Measurements from ENCODE around the gene FGF13. TPM values are rescaled to one million over a fixed set of nuclear protein-coding genes. Genes with fewer than 3 reads are reported as not detected.

Gene FGF13
- total RNA-seq, 1 experiment from 2014 or later = 0.75 TPM

GRCh38 chrX:138683600-138683999, 27.9 kb downstream of the FGF13 start:
- no peaks in the 10 kb centered on the region for H3K27me3 Mint-ChIP-seq (ENCODE audit: insufficient read depth, unreplicated experiment)
- no peaks in the 10 kb centered on the region for H3K4me1 Mint-ChIP-seq (ENCODE audit: insufficient read depth, unreplicated experiment)
- intact Hi-C loops (cut with micrococcal nuclease) = no loop called here
- no peak for TF ChIP-seq CTCF (IDR thresholded peaks at IDR 0.05; ENCODE audit: unreplicated experiment)
- POLR2A ChIA-PET = no interaction called here
- no peak overlapping the region for H3K4me3 Mint-ChIP-seq (ENCODE audit: unreplicated experiment)
- CTCF ChIA-PET = no interaction called here
- DNase-seq (ENCODE audit: unreplicated experiment) = no peak
- H3K27ac Mint-ChIP-seq (ENCODE audit: low read depth, unreplicated experiment) = no peak overlapping the region
- no peaks in the 10 kb centered on the region for H3K36me3 Mint-ChIP-seq (ENCODE audit: insufficient read depth, unreplicated experiment)
- no TSS peak for BruUV-seq (replicated peaks)
- H3K9me3 Mint-ChIP-seq (ENCODE audit: unreplicated experiment) = no peaks in the 10 kb centered on the region

GRCh38 chrX:138669693-138670092, 41.8 kb downstream of the FGF13 start:
- no peak for DNase-seq (ENCODE audit: unreplicated experiment)
- Mint-ChIP-seq H3K36me3 (ENCODE audit: insufficient read depth, unreplicated experiment) (no peaks in the 10 kb centered on the region), H3K9me3 (ENCODE audit: unreplicated experiment) (no peaks in the 10 kb centered on the region), H3K4me1 (ENCODE audit: insufficient read depth, unreplicated experiment) (no peaks in the 10 kb centered on the region), H3K27ac (ENCODE audit: low read depth, unreplicated experiment) (no peak overlapping the region), H3K4me3 (ENCODE audit: unreplicated experiment) (no peak overlapping the region), H3K27me3 (ENCODE audit: insufficient read depth, unreplicated experiment) (no peaks in the 10 kb centered on the region)
- intact Hi-C loops (cut with micrococcal nuclease) = no loop called here
- ChIA-PET POLR2A (no interaction called here), CTCF (no interaction called here)
- no peak for TF ChIP-seq CTCF (IDR thresholded peaks at IDR 0.05; ENCODE audit: unreplicated experiment)
- no TSS peak for BruUV-seq (replicated peaks)

GRCh38 chrX:138664466-138664865, 47.1 kb downstream of the FGF13 start:
- ChIA-PET CTCF (no interaction called here), POLR2A (no interaction called here)
- no peaks in the 10 kb centered on the region for H3K36me3 Mint-ChIP-seq (ENCODE audit: insufficient read depth, unreplicated experiment)
- intact Hi-C loops (cut with micrococcal nuclease) = no loop called here
- no peak for TF ChIP-seq CTCF (IDR thresholded peaks at IDR 0.05; ENCODE audit: unreplicated experiment)
- H3K27ac Mint-ChIP-seq (ENCODE audit: low read depth, unreplicated experiment) = no peak overlapping the region
- BruUV-seq (replicated peaks) = no TSS peak
- DNase-seq (ENCODE audit: unreplicated experiment) = no peak
- no peaks in the 10 kb centered on the region for H3K27me3 Mint-ChIP-seq (ENCODE audit: insufficient read depth, unreplicated experiment)
- no peak overlapping the region for H3K4me3 Mint-ChIP-seq (ENCODE audit: unreplicated experiment)
- no peaks in the 10 kb centered on the region for H3K9me3 Mint-ChIP-seq (ENCODE audit: unreplicated experiment)
- H3K4me1 Mint-ChIP-seq (ENCODE audit: insufficient read depth, unreplicated experiment) = no peaks in the 10 kb centered on the region

- no peaks in the 10 kb centered on the region for H3K9me3 Mint-ChIP-seq (ENCODE audit: unreplicated experiment)
Measured at GRCh38 chrX:138664016-138664415, 47.5 kb downstream of the FGF13 start.

More at GRCh38 chrX:138664016-138664415, 47.5 kb downstream of the FGF13 start:
- Mint-ChIP-seq H3K27me3 (ENCODE audit: insufficient read depth, unreplicated experiment) (no peaks in the 10 kb centered on the region), H3K36me3 (ENCODE audit: insufficient read depth, unreplicated experiment) (no peaks in the 10 kb centered on the region), H3K4me1 (ENCODE audit: insufficient read depth, unreplicated experiment) (no peaks in the 10 kb centered on the region), H3K4me3 (ENCODE audit: unreplicated experiment) (no peak overlapping the region), H3K27ac (ENCODE audit: low read depth, unreplicated experiment) (no peak overlapping the region)
- ChIA-PET POLR2A (no interaction called here), CTCF (no interaction called here)
- TF ChIP-seq CTCF (IDR thresholded peaks at IDR 0.05; ENCODE audit: unreplicated experiment) = no peak
- no peak for DNase-seq (ENCODE audit: unreplicated experiment)
- BruUV-seq (replicated peaks) = no TSS peak
- intact Hi-C loops (cut with micrococcal nuclease) = no loop called here

Data from MCF 10A (cell line).